Chondrocyte (in vitro differentiated cells): Measurements from ENCODE around the gene RPRD1B. TPM values are rescaled to one million over a fixed set of nuclear protein-coding genes. Genes with fewer than 3 reads are reported as not detected.

Experiments
- DNase-seq: peaks from one replicate; pipeline ENCODE4 v3.0.0; 2021; ENCODE audit warnings: mixed read lengths, low spot score
- H3K27ac Mint-ChIP-seq: one replicate; pipeline ENCODE4 v1.8.0; 2021; ENCODE audit warnings: mild to moderate bottlenecking, moderate library complexity, mixed read lengths; ENCODE audit not compliant: unreplicated experiment
- H3K27me3 Mint-ChIP-seq: 2 replicates; pipeline ENCODE4 v1.8.0; 2021; ENCODE audit warnings: low read depth, mixed read lengths
- H3K36me3 Mint-ChIP-seq: 2 replicates; pipeline ENCODE4 v1.8.0; 2021; ENCODE audit warnings: low read depth, mixed read lengths
- H3K4me1 Mint-ChIP-seq: 2 replicates; pipeline ENCODE4 v1.8.0; 2021; ENCODE audit warnings: low read depth, mild to moderate bottlenecking, mixed read lengths
- H3K4me3 Mint-ChIP-seq: one replicate; pipeline ENCODE4 v1.8.0; 2021; ENCODE audit warnings: mild to moderate bottlenecking, moderate library complexity, mixed read lengths; ENCODE audit not compliant: unreplicated experiment
- H3K9me3 Mint-ChIP-seq: 2 replicates; pipeline ENCODE4 v1.8.0; 2021; ENCODE audit warnings: low read depth, mixed read lengths
- total RNA-seq: library from RNA; stranded (reverse); gene quantifications from 3 replicates; pipeline ENCODE4 v1.2.1, GENCODE V29; 2021
- TF ChIP-seq, protein P1 (sequence below): fragments of 200-600 bp; sonication (generic); IDR thresholded peaks from 2 replicates; pipeline ENCODE4 v1.5.0; 2021; ENCODE audit warnings: antibody characterized with exemption, mild to moderate bottlenecking, moderate library complexity

Gene RPRD1B
- total RNA-seq, 1 donor from 2014 or later, result 16.9 TPM

DNA sequence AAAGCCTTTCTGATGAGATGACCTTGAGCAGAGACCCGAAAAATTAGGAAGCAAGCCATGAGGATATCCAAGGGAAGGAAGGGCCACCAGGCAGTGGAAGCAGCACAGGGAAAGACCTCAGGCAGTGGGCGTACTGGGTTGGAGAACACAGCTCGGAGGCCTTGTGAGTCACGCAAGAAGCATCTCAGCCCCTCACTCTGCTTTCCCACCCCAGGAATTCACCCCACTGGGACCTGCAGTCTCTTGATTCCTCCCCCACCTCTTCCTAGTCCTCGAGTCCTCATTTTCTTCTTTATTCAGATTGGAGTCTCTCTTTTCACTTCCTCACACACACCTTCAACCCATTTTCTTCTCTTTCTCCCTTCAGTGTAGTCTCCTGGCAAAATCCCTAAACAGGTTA is 27.0 kb downstream of the RPRD1B start:
- peak overlapping the region; percentile 72 for H3K27ac Mint-ChIP-seq
- DNase-seq, result no peak
- H3K4me3 Mint-ChIP-seq, result no peak overlapping the region
- H3K4me1 Mint-ChIP-seq, result peaks cover 26% of the 10 kb centered on the region
- no peaks in the 10 kb centered on the region for H3K9me3 Mint-ChIP-seq
- no peaks in the 10 kb centered on the region for H3K27me3 Mint-ChIP-seq
- TF ChIP-seq, protein P1, sequence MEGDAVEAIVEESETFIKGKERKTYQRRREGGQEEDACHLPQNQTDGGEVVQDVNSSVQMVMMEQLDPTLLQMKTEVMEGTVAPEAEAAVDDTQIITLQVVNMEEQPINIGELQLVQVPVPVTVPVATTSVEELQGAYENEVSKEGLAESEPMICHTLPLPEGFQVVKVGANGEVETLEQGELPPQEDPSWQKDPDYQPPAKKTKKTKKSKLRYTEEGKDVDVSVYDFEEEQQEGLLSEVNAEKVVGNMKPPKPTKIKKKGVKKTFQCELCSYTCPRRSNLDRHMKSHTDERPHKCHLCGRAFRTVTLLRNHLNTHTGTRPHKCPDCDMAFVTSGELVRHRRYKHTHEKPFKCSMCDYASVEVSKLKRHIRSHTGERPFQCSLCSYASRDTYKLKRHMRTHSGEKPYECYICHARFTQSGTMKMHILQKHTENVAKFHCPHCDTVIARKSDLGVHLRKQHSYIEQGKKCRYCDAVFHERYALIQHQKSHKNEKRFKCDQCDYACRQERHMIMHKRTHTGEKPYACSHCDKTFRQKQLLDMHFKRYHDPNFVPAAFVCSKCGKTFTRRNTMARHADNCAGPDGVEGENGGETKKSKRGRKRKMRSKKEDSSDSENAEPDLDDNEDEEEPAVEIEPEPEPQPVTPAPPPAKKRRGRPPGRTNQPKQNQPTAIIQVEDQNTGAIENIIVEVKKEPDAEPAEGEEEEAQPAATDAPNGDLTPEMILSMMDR, result no peak
- H3K36me3 Mint-ChIP-seq, result peaks cover 22% of the 10 kb centered on the region

DNA sequence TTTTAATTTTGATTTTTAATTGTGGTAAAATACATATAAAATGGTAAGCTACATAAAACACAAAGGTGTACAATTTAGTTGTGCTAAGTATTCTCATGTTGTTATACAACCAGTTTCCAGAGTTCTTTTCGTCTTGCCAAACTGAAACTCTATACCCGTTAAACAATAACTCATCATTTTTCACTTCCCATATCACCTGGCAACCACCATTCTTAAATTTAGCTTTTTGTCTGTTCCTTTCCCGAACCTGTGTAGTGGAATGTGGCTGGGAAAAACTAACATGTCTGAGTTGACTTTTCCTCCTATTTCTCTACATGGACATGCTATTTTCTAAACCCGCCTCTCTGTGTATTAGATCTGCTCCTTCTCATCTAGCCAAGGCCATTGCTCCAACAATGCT is 27.6 kb downstream of the RPRD1B start:
- TF ChIP-seq, protein P1, result no peak
- H3K4me3 Mint-ChIP-seq, result no peak overlapping the region
- peaks cover 23% of the 10 kb centered on the region for H3K4me1 Mint-ChIP-seq
- H3K27me3 Mint-ChIP-seq, result no peaks in the 10 kb centered on the region
- no peak for DNase-seq
- H3K9me3 Mint-ChIP-seq, result no peaks in the 10 kb centered on the region
- H3K27ac Mint-ChIP-seq, result no peak overlapping the region
- peaks cover 26% of the 10 kb centered on the region for H3K36me3 Mint-ChIP-seq

DNA sequence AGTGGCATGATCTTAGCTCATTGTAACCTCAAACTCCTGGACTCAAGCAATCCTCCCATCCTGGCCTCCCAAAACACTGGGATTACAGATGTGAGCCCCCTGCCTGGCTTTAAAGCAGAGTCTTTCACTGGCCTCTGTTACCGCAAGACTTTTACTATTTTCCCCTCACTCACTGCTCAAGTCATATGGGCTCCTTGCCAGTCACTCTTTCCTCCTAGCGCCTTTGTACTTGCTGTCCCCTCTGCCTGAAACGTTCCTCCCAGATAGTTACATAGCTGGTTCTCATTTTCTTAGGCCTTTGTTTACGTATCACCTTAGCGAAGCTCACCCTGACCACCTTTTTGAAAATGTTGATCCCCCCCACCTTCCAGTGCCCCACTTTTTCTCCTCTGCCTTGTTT is 29.3 kb downstream of the RPRD1B start:
- Mint-ChIP-seq H3K9me3 (no peaks in the 10 kb centered on the region), H3K4me3 (no peak overlapping the region), H3K27ac (no peak overlapping the region), H3K4me1 (peaks cover 24% of the 10 kb centered on the region), H3K36me3 (peaks cover 39% of the 10 kb centered on the region), H3K27me3 (no peaks in the 10 kb centered on the region)
- DNase-seq, result no peak
- TF ChIP-seq, protein P1, result no peak

DNA sequence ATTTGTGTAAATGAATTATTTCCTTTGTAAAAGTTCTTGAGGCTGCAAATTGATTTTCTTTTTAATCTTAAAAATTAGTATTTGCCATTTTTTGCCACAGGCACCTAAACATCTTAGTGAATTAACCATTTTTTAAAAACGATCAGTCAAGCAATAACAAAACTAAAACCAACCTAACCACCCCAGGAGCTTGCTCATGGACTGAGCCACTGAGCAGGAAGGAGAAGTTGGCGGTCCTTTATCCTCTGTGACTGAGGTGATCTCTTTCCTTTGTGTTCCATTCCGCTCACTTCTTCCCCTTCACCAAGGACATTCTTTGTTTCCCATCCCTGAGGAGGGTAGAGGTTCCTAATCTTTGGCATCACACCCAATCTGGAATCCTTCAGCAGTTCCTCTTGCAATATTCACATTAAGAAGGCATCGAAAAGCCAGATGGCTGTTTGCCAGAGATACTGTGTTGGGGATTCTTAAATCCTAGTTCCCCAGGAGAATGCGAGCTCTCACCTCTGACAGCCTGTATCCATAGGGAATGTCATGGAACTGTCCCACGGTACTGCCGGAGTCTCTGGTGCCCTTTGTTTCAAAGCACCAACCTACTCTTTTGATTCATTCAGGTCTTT is 30.5 kb downstream of the RPRD1B start:
- Mint-ChIP-seq H3K27me3 (no peaks in the 10 kb centered on the region), H3K27ac (no peak overlapping the region), H3K9me3 (no peaks in the 10 kb centered on the region), H3K4me1 (peaks cover 24% of the 10 kb centered on the region), H3K36me3 (peaks cover 43% of the 10 kb centered on the region), H3K4me3 (no peak overlapping the region)
- TF ChIP-seq, protein P1, result no peak
- no peak for DNase-seq

DNA sequence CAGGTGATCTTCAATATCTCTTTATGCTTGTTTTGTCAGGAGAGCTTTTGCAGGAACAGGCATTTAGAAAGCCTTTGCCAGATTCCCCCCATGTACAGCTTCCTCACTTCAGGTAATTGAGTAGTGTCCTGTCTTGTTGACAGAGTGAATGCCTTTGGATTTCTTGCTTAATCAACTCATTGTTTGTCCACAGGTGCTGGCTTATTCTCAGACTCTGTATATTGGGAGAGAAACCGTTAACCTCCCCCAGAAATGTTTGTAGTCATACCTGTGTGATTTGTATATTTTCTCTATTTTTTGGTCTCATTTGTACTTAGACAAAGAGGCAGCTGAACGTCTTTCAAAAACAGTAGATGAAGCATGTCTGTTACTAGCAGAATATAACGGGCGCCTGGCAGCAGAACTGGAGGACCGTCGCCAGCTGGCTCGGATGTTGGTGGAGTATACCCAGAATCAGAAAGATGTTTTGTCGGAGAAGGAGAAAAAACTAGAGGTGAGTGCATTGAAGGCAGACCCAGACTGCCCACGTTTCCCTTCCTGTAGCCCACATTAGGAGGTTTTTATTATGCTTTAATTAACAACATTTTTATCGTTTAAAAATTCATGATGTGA is 32.3 kb downstream of the RPRD1B start:
- no peaks in the 10 kb centered on the region for H3K9me3 Mint-ChIP-seq
- peaks cover 42% of the 10 kb centered on the region for H3K36me3 Mint-ChIP-seq
- H3K27ac Mint-ChIP-seq, result no peak overlapping the region
- no peaks in the 10 kb centered on the region for H3K27me3 Mint-ChIP-seq
- DNase-seq, result no peak
- H3K4me3 Mint-ChIP-seq, result no peak overlapping the region
- peaks cover 12% of the 10 kb centered on the region for H3K4me1 Mint-ChIP-seq
- TF ChIP-seq, protein P1, result no peak
